A673 (cell line): ENCODE data around the gene CFHR3. TPM values are rescaled to one million over a fixed set of nuclear protein-coding genes. Genes with fewer than 3 reads are reported as not detected.
"Not testable (repeated sequence)": the region's sequence is repeated elsewhere in the genome, so short reads cannot be mapped to it uniquely, and the experiment has no call there.

Experiments
- BruUV-seq: library from RNA; stranded (reverse); fragments of 400-500 nt; replicated peaks from 2 replicates; lab custom pipeline; 2021; lab: Mats Ljungman, UMichigan
- CTCF ChIA-PET: fragments of 300-600 bp; sonication (Branson Sonifier 250); formaldehyde crosslinking; loops from one replicate; lab custom pipeline; 2022; ENCODE audit warnings: antibody characterized with exemption; lab: Charles Lee
- POLR2A ChIA-PET: fragments of 300-600 bp; sonication (Branson Sonifier 250); formaldehyde crosslinking; loops from one replicate; lab custom pipeline; 2022; ENCODE audit warnings: antibody characterized with exemption; ENCODE audit not compliant: low non-redundant PET; lab: Charles Lee
- DNase-seq: peaks from one replicate; pipeline ENCODE4 v3.0.0-alpha.2; 2015; ENCODE audit warnings: low spot score
- H3K27ac ChIP-seq: fragments of 200-600 bp; sonication (generic); 2 replicates; pipeline ENCODE4 v1.5.1; 2016; ENCODE audit warnings: mixed run types, low read depth, mild to moderate bottlenecking, mixed read lengths, antibody characterized with exemption, low read length; ENCODE audit not compliant: poor library complexity, severe bottlenecking
- H3K27me3 ChIP-seq: fragments of 200-600 bp; sonication (generic); replicated peaks from 2 replicates; pipeline ENCODE4 v1.6.1; 2017; ENCODE audit warnings: mixed run types, low read depth, mild to moderate bottlenecking, mixed read lengths, antibody characterized with exemption, low read length; ENCODE audit not compliant: insufficient read depth, poor library complexity
- H3K36me3 ChIP-seq: fragments of 200-600 bp; sonication (generic); 2 replicates; pipeline ENCODE4 v1.6.1; 2016; ENCODE audit warnings: mixed run types, mild to moderate bottlenecking, mixed read lengths, antibody characterized with exemption, low read length; ENCODE audit not compliant: insufficient read depth, poor library complexity, severe bottlenecking
- H3K4me1 ChIP-seq: fragments of 200-600 bp; sonication (generic); 2 replicates; pipeline ENCODE4 v1.6.1; 2017; ENCODE audit warnings: mixed run types, mild to moderate bottlenecking, mixed read lengths, antibody characterized with exemption, low read length; ENCODE audit not compliant: insufficient read depth, poor library complexity, severe bottlenecking
- H3K4me3 ChIP-seq: fragments of 200-600 bp; sonication (generic); 2 replicates; pipeline ENCODE4 v1.5.1; 2016; ENCODE audit warnings: low read depth, mixed run types, mild to moderate bottlenecking, mixed read lengths, low read length; ENCODE audit not compliant: poor library complexity, severe bottlenecking
- H3K9me3 ChIP-seq: fragments of 200-600 bp; sonication (generic); 2 replicates; pipeline ENCODE4 v1.6.1; 2016; ENCODE audit warnings: mixed run types, low read depth, mild to moderate bottlenecking, mixed read lengths, antibody characterized with exemption, low read length; ENCODE audit not compliant: poor library complexity, severe bottlenecking
- EZH2 ChIP-seq: fragments of 200-600 bp; sonication (generic); IDR thresholded peaks from 2 replicates; pipeline ENCODE4 v1.6.1; 2017; ENCODE audit warnings: borderline replicate concordance, low read depth, mild to moderate bottlenecking, mixed read lengths, antibody characterized with exemption, low read length; ENCODE audit not compliant: poor library complexity, severe bottlenecking
- intact Hi-C: fragments of 100-400 bp; cut with micrococcal nuclease; formaldehyde crosslinking; loops from one replicate; pipeline ENCODE4 v1.10.0; 2022; ENCODE audit not compliant: unreplicated experiment
- total RNA-seq: library from RNA; stranded (reverse); gene quantifications from 2 replicates; pipeline ENCODE4 v1.2.3, GENCODE V29; 2021
- TF ChIP-seq, protein P1 (sequence below): fragments of 300-800, 200-600 bp; sonication (generic); conservative IDR thresholded peaks from 2 replicates; pipeline ENCODE4 v1.5.1; 2017; ENCODE audit warnings: low read depth, mild to moderate bottlenecking, antibody characterized with exemption, low read length, moderate library complexity, mixed read lengths

Gene CFHR3
- total RNA-seq, 1 experiment from 2014 or later = not detected

DNA sequence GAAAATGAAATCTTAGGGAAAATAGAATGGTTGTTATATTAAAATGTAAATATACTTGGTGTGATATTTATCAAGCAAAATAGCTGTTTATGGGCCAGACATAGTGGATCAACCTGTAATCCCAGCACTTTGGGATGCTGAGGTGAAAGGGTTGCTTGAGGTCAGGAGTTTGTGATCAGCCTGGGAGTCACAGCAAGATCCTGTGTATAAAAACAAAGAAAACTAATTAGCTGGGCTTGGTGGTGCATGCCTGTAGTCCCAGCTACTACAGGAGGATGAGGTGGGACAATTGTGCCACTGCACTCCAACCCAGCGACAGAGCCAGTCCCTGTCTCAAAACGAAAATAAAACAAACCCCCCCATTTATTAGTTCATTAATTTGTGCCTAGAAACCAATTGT is 23.3 kb downstream of the CFHR3 start:
- BruUV-seq = no TSS peak
- Histone ChIP-seq H3K4me1 (no peaks in the 10 kb centered on the region), H3K27ac (no peak overlapping the region), H3K9me3 (no peaks in the 10 kb centered on the region), H3K4me3 (no peak overlapping the region), H3K36me3 (no peaks in the 10 kb centered on the region), H3K27me3 (no peaks in the 10 kb centered on the region)
- CTCF ChIA-PET = no interaction called here
- no peak for DNase-seq
- intact Hi-C loops = no loop called here
- POLR2A ChIA-PET = no interaction called here
- TF ChIP-seq, protein P1, sequence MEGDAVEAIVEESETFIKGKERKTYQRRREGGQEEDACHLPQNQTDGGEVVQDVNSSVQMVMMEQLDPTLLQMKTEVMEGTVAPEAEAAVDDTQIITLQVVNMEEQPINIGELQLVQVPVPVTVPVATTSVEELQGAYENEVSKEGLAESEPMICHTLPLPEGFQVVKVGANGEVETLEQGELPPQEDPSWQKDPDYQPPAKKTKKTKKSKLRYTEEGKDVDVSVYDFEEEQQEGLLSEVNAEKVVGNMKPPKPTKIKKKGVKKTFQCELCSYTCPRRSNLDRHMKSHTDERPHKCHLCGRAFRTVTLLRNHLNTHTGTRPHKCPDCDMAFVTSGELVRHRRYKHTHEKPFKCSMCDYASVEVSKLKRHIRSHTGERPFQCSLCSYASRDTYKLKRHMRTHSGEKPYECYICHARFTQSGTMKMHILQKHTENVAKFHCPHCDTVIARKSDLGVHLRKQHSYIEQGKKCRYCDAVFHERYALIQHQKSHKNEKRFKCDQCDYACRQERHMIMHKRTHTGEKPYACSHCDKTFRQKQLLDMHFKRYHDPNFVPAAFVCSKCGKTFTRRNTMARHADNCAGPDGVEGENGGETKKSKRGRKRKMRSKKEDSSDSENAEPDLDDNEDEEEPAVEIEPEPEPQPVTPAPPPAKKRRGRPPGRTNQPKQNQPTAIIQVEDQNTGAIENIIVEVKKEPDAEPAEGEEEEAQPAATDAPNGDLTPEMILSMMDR = no peak
- no peak for TF ChIP-seq EZH2

DNA sequence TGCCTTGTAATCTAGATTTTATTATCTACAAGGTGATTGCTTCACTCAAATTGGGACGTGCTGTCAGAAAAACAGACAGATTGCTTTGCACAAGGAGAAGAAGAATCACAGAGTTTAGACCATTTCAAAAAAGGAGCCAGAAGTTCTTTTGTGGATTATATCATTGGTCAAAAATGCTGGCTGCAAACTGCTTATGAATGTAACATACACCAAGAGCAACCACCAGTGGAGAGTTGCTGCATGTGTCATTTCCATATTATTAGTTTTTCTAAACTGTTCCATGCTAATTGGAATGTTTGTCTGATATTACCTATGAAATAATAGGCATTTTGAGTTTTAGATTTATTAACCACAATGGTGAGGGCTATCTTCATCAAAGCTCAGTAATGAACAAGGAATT is 27.3 kb downstream of the CFHR3 start:
- H3K27me3 ChIP-seq, H3K27ac ChIP-seq, H3K36me3 ChIP-seq, H3K9me3 ChIP-seq, BruUV-seq, DNase-seq, CTCF ChIA-PET, intact Hi-C loops, POLR2A ChIA-PET, H3K4me3 ChIP-seq, H3K4me1 ChIP-seq: not testable (repeated sequence)

DNA sequence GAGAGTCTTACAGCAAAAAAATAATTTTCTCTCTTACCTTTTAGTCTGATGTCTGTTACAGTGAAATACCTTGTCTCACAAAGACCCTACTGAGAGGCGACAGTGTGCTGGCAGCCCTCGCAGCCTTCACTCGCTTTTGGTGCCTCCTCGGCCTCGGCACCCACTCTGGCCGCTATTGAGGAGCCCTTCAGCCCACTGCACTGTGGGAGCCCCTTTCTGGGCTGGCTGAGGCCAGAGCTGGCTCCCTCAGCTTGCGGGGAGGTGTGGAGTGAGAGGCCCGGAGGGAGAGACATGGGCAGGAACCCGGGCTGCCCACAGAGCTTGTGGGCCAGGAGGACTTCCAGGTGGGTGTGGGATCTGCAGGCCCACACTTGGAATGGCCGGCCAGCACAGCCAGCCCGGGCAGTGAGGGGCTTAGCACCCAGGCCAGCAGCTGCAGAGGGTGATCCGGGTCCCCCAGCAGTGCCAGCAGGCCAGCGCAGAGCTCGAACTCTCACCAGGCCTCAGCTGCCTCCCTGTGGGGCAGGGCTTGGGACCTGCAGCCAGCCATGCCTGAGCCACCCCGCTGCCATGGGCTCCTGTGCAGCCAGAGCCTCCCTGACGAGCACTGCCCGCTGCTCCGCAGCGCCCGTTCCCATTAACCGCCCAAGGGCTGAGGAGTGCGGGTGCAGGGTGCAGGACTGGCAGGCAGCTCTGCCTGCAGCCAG is 34.0 kb downstream of the CFHR3 start:
- no peaks in the 10 kb centered on the region for H3K36me3 ChIP-seq
- TF ChIP-seq, protein P1 = no peak
- TF ChIP-seq EZH2 = no peak
- H3K27me3 ChIP-seq = no peaks in the 10 kb centered on the region
- no peak for DNase-seq
- no peaks in the 10 kb centered on the region for H3K9me3 ChIP-seq
- CTCF ChIA-PET = no interaction called here
- H3K4me3 ChIP-seq = no peak overlapping the region
- intact Hi-C loops = no loop called here
- POLR2A ChIA-PET = no interaction called here
- no TSS peak for BruUV-seq
- H3K27ac ChIP-seq = no peak overlapping the region
- no peaks in the 10 kb centered on the region for H3K4me1 ChIP-seq

DNA sequence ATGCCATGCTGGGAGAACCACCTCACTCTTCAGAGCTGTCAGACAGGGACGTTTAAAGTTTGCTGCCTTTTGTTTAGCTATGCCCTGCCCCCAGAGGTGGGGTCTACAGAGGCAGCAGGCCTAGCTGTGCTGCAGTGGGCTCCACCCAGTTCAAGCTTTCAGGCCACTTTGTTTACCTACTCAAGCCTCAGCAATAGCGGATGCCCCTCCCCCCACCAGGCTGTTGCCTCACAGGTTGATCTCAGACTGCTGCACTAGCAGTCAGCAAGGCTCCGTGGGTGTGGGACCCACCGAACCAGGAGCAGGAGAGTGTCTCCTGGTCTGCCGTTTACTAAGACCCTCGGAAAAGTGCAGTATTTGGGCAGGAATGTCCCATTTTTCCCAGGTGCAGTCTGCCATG is 42.8 kb downstream of the CFHR3 start:
- H3K27me3 ChIP-seq, H3K4me1 ChIP-seq, intact Hi-C loops, CTCF ChIA-PET, H3K36me3 ChIP-seq, DNase-seq, H3K9me3 ChIP-seq, POLR2A ChIA-PET, BruUV-seq, H3K4me3 ChIP-seq, H3K27ac ChIP-seq: not testable (repeated sequence)

DNA sequence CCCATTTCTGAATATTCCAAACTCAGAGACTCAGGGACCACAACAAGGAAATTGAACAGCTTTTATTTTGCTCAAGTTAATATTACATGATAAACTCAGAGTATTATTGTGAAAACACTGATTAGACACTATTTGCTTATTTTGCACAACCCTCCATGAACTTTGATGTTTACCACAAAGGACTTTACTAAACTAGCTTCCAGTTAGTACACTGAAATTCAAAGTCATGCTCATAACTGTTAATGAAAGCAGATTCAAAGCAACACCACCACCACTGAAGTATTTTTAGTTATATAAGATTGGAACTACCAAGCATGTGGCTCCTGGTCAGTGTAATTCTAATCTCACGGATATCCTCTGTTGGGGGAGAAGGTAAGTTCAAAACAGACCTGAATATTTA is 44.9 kb downstream of the CFHR3 start, which contains the start of gene CFHR1:
CFHR1 (plus strand) TSS at position 201 of the 400 bp plus-strand sequence; CDS start at position 315, 114 bp downstream.
- BruUV-seq, POLR2A ChIA-PET, DNase-seq, H3K36me3 ChIP-seq, H3K27ac ChIP-seq, H3K27me3 ChIP-seq, CTCF ChIA-PET, H3K4me3 ChIP-seq, H3K4me1 ChIP-seq, intact Hi-C loops, H3K9me3 ChIP-seq: not testable (repeated sequence)

DNA sequence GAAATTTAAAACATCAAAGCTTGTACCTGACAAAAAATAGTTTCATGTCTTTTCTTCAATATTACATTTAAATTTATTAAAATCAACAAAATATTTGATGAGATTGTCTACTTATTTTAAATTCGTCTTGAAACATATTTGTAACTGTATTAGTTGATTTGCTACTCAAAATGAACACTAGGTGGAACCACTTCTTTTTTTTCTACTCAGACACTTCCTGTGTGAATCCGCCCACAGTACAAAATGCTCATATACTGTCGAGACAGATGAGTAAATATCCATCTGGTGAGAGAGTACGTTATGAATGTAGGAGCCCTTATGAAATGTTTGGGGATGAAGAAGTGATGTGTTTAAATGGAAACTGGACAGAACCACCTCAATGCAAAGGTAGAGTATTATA is 53.2 kb downstream of the CFHR3 start:
- H3K9me3 ChIP-seq, intact Hi-C loops, H3K27me3 ChIP-seq, H3K27ac ChIP-seq, H3K36me3 ChIP-seq, CTCF ChIA-PET, POLR2A ChIA-PET, H3K4me3 ChIP-seq, DNase-seq, BruUV-seq, H3K4me1 ChIP-seq: not testable (repeated sequence)
